SK-N-SH treated with all-trans-retinoic acid at 6 μM for 48 hours (cell line): ENCODE results near the gene TTC21B.

Experiments used
- GLIS3 ChIP-seq: fragments of 250-450 bp; sonication (Bioruptor Pico); IDR thresholded peaks from 2 replicates; pipeline ENCODE4 v1.5.0; 2020; ENCODE audit warnings: mild to moderate bottlenecking, moderate library complexity
- OSR1 ChIP-seq: fragments of 250-450 bp; sonication (Bioruptor Pico); IDR thresholded peaks from 2 replicates; pipeline ENCODE4 v1.8.0; 2022; ENCODE audit warnings: moderate library complexity, mild to moderate bottlenecking, inconsistent platforms
- ZNF8 ChIP-seq: fragments of 450-650 bp; formaldehyde crosslinking; IDR thresholded peaks from 2 replicates; pipeline ENCODE4 v1.5.0; 2020; ENCODE audit warnings: mild to moderate bottlenecking, moderate library complexity
- TF ChIP-seq, protein P1 (sequence below): fragments of 250-450 bp; sonication (Bioruptor Pico); IDR thresholded peaks from 2 replicates; pipeline ENCODE4 v1.8.0; 2021; ENCODE audit warnings: low read depth, mild to moderate bottlenecking, moderate library complexity, borderline replicate concordance

DNA sequence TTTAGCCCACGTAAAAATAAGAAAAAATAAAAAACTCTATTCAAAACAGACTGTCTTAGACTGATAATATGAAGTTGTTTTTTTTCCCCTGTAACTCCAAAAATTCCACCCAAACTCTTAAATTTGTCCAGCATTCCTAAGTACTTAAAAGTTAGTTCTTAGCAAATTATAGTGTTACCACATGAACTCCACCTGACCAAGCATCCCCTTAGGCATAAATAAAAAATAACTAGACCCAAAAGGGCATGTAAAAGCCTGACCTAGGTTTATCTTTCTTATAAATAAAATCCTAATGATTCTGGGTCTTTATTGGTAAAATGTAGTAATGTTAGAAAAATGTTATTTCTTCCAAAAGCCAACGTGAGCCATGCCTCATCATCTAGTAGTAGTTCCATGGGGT lies 54.3 kb downstream of the TTC21B start:
- no peak for TF ChIP-seq OSR1
- TF ChIP-seq ZNF8 (CRISPR knock-in tag) = no peak
- no peak for TF ChIP-seq GLIS3 (CRISPR knock-in tag)
- TF ChIP-seq, protein P1, sequence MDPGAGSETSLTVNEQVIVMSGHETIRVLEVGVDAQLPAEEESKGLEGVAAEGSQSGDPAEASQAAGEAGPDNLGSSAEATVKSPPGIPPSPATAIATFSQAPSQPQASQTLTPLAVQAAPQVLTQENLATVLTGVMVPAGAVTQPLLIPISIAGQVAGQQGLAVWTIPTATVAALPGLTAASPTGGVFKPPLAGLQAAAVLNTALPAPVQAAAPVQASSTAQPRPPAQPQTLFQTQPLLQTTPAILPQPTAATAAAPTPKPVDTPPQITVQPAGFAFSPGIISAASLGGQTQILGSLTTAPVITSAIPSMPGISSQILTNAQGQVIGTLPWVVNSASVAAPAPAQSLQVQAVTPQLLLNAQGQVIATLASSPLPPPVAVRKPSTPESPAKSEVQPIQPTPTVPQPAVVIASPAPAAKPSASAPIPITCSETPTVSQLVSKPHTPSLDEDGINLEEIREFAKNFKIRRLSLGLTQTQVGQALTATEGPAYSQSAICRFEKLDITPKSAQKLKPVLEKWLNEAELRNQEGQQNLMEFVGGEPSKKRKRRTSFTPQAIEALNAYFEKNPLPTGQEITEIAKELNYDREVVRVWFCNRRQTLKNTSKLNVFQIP (CRISPR knock-in tag) = no peak
